CD4-positive, alpha-beta T cell treated with Interleukin-12 subunit alpha and Interleukin-12 subunit beta, for 1 hour (primary cell): ENCODE measurements around the gene SLC26A9.
"Not testable (repeated sequence)": the region's sequence is repeated elsewhere in the genome, so short reads cannot be mapped to it uniquely, and the experiment has no call there.

Experiments used
- DNase-seq: peaks from one replicate; pipeline ENCODE4 v3.0.0-alpha.2; 2020

The SLC26A9 gene

GRCh38 chr1:205924460-205924790, 18.8 kb downstream of the SLC26A9 start:
- DNase-seq = no peak

- no peak for DNase-seq
These were observed 19.4 kb downstream of the SLC26A9 start for GRCh38 chr1:205923651-205924459.

GRCh38 chr1:205922806-205923205, 20.4 kb downstream of the SLC26A9 start:
- no peak for DNase-seq

- no peak for DNase-seq
These were observed 20.9 kb downstream of the SLC26A9 start for GRCh38 chr1:205922314-205922713.

- DNase-seq = no peak
These were observed 21.7 kb downstream of the SLC26A9 start for GRCh38 chr1:205921570-205921909.

- no peak for DNase-seq
These were observed 22.2 kb downstream of the SLC26A9 start for GRCh38 chr1:205920861-205921569.

- no peak for DNase-seq
These were observed 23.1 kb downstream of the SLC26A9 start for GRCh38 chr1:205920159-205920558.

GRCh38 chr1:205918955-205919746, 24.1 kb downstream of the SLC26A9 start:
- peak; percentile 62 for DNase-seq

- DNase-seq = no peak
These were observed 25.6 kb downstream of the SLC26A9 start for GRCh38 chr1:205917466-205918238.

- DNase-seq = no peak
These were observed 26.7 kb downstream of the SLC26A9 start for GRCh38 chr1:205916541-205916940.

GRCh38 chr1:205915354-205915990, 27.8 kb downstream of the SLC26A9 start:
- DNase-seq = no peak

- no peak for DNase-seq
These were observed 28.5 kb downstream of the SLC26A9 start for GRCh38 chr1:205914730-205915129.

GRCh38 chr1:205914155-205914507, 29.1 kb downstream of the SLC26A9 start:
- DNase-seq = no peak

- DNase-seq = no peak
These were observed 29.7 kb downstream of the SLC26A9 start for GRCh38 chr1:205913451-205914154.

- DNase-seq = no peak
These were observed 35.5 kb downstream of the SLC26A9 start for GRCh38 chr1:205907794-205908193.

- not testable (repeated sequence) for DNase-seq
These were observed 38.2 kb downstream of the SLC26A9 start for GRCh38 chr1:205905095-205905494.

GRCh38 chr1:205896351-205896750, 46.9 kb downstream of the SLC26A9 start:
- no peak for DNase-seq

- DNase-seq = not testable (repeated sequence)
These were observed 49.1 kb downstream of the SLC26A9 start for GRCh38 chr1:205894119-205894518.

GRCh38 chr1:205892175-205892574, 51.1 kb downstream of the SLC26A9 start:
- not testable (repeated sequence) for DNase-seq

- not testable (repeated sequence) for DNase-seq
These were observed 51.8 kb downstream of the SLC26A9 start for GRCh38 chr1:205891481-205891880.

GRCh38 chr1:205890631-205891030, 52.6 kb downstream of the SLC26A9 start:
- DNase-seq = not testable (repeated sequence)

- DNase-seq = not testable (repeated sequence)
These were observed 53.5 kb downstream of the SLC26A9 start for GRCh38 chr1:205889706-205890105.
